H9 (cell line): ENCODE measurements around the gene UVSSA. TPM values are rescaled to one million over a fixed set of nuclear protein-coding genes. Genes with fewer than 3 reads are reported as not detected.
A peak's percentile ranks its signal among the peaks of the same experiment; 100 is the strongest.

Experiments
- DNase-seq: peaks from one replicate; pipeline ENCODE4 v3.0.0-alpha.2; 2017
- H2AFZ ChIP-seq: one replicate; pipeline ENCODE4 v1.6.1; 2013; ENCODE audit warnings: mild to moderate bottlenecking, low read length, control low read depth, moderate library complexity
- H2AK5ac ChIP-seq: 2 replicates; pipeline ENCODE4 v1.6.1; 2013; ENCODE audit warnings: low read length, control low read depth, mixed read lengths; ENCODE audit not compliant: insufficient read length
- H2BK120ac ChIP-seq: one replicate; pipeline ENCODE4 v1.6.1; 2013; ENCODE audit warnings: low read depth, mild to moderate bottlenecking, low read length, control low read depth, inconsistent platforms; ENCODE audit not compliant: poor library complexity, severe bottlenecking
- H2BK12ac ChIP-seq: 2 replicates; pipeline ENCODE4 v1.6.1; 2013; ENCODE audit warnings: low read length, control low read depth, mixed read lengths, low read depth; ENCODE audit not compliant: insufficient read length
- H2BK15ac ChIP-seq: 2 replicates; pipeline ENCODE4 v1.6.1; 2013; ENCODE audit warnings: low read depth, low read length, control low read depth
- H2BK20ac ChIP-seq: one replicate; pipeline ENCODE4 v1.6.1; 2013; ENCODE audit warnings: low read depth, mild to moderate bottlenecking, low read length, control low read depth, inconsistent platforms; ENCODE audit not compliant: poor library complexity, severe bottlenecking
- H2BK5ac ChIP-seq: 2 replicates; pipeline ENCODE4 v1.6.1; 2013; ENCODE audit warnings: low read length, control low read depth, mixed read lengths; ENCODE audit not compliant: insufficient read length
- H3K14ac ChIP-seq: 2 replicates; pipeline ENCODE4 v1.6.1; 2013; ENCODE audit warnings: low read length, control low read depth; ENCODE audit not compliant: insufficient read depth
- H3K18ac ChIP-seq: 2 replicates; pipeline ENCODE4 v1.6.1; 2013; ENCODE audit warnings: low read depth, mild to moderate bottlenecking, mixed read lengths, low read length, control low read depth; ENCODE audit not compliant: insufficient read length
- H3K23ac ChIP-seq: 2 replicates; pipeline ENCODE4 v1.6.1; 2013; ENCODE audit warnings: low read length, control low read depth, mixed read lengths, low read depth; ENCODE audit not compliant: insufficient read length
- H3K23me2 ChIP-seq: 2 replicates; pipeline ENCODE4 v1.6.1; 2013; ENCODE audit warnings: low read depth, mild to moderate bottlenecking, mixed read lengths, low read length, control low read depth; ENCODE audit not compliant: insufficient read length, poor library complexity, severe bottlenecking
- H3K27ac ChIP-seq: 2 replicates; pipeline ENCODE4 v1.5.1; 2013; ENCODE audit warnings: low read length, control low read depth, mixed read lengths, low read depth; ENCODE audit not compliant: insufficient read length
- H3K27me3 ChIP-seq: 2 replicates; pipeline ENCODE4 v1.6.1; 2013; ENCODE audit warnings: low read length, control low read depth, inconsistent platforms; ENCODE audit not compliant: insufficient read depth
- H3K4ac ChIP-seq: 2 replicates; pipeline ENCODE4 v1.6.1; 2013; ENCODE audit warnings: low read depth, mild to moderate bottlenecking, control low read depth, inconsistent platforms, low read length, moderate library complexity
- H3K4me1 ChIP-seq: 2 replicates; pipeline ENCODE4 v1.6.1; 2013; ENCODE audit warnings: low read length, control low read depth, inconsistent platforms; ENCODE audit not compliant: insufficient read depth
- H3K4me2 ChIP-seq: 2 replicates; pipeline ENCODE4 v1.6.1; 2013; ENCODE audit warnings: low read length, control low read depth, mixed read lengths; ENCODE audit not compliant: insufficient read length, insufficient read depth
- H3K56ac ChIP-seq: 2 replicates; pipeline ENCODE4 v1.6.1; 2013; ENCODE audit warnings: low read depth, mild to moderate bottlenecking, mixed read lengths, low read length, control low read depth; ENCODE audit not compliant: insufficient read length
- H3K79me1 ChIP-seq: 2 replicates; pipeline ENCODE4 v1.6.1; 2013; ENCODE audit warnings: low read depth, mild to moderate bottlenecking, moderate library complexity, low read length, control low read depth, inconsistent platforms; ENCODE audit not compliant: insufficient read depth, poor library complexity, severe bottlenecking
- H3K79me2 ChIP-seq: 2 replicates; pipeline ENCODE4 v1.6.1; 2013; ENCODE audit warnings: low read length, control low read depth, inconsistent platforms; ENCODE audit not compliant: insufficient read depth
- H3K9ac ChIP-seq: 2 replicates; pipeline ENCODE4 v1.6.1; 2013; ENCODE audit warnings: low read length, control low read depth, mixed read lengths; ENCODE audit not compliant: insufficient read length; ENCODE audit errors: extremely low read depth
- H3K9me3 ChIP-seq: one replicate; pipeline ENCODE4 v1.6.1; 2013; ENCODE audit warnings: low read depth, low read length, inconsistent platforms; ENCODE audit not compliant: control insufficient read depth
- H3T11ph ChIP-seq: one replicate; pipeline ENCODE4 v1.6.1; 2013; ENCODE audit warnings: mild to moderate bottlenecking, low read length, control low read depth, inconsistent platforms
- H4K20me1 ChIP-seq: one replicate; pipeline ENCODE4 v1.6.1; 2013; ENCODE audit not compliant: control insufficient read depth, insufficient read length, insufficient read depth
- H4K5ac ChIP-seq: 2 replicates; pipeline ENCODE4 v1.6.1; 2013; ENCODE audit warnings: low read depth, mild to moderate bottlenecking, mixed read lengths, low read length, control low read depth; ENCODE audit not compliant: insufficient read length
- H4K8ac ChIP-seq: replicated peaks from 2 replicates; pipeline ENCODE4 v1.6.1; 2013; ENCODE audit warnings: low read length, control low read depth, mixed read lengths, low read depth; ENCODE audit not compliant: insufficient read length
- H4K91ac ChIP-seq: 2 replicates; pipeline ENCODE4 v1.6.1; 2013; ENCODE audit warnings: low read depth, mild to moderate bottlenecking, moderate library complexity, mixed read lengths, low read length, control low read depth; ENCODE audit not compliant: insufficient read length
- H3K27ac Mint-ChIP-seq, 3 experiments: 2 replicates in 2 of 3; 3 replicates in 1 of 3; pipeline ENCODE4 v1.8.0; 2020 to 2021; ENCODE audit warnings: mixed read lengths in 3 of 3, mild to moderate bottlenecking in 1 of 3, moderate library complexity in 1 of 3
- H3K27me3 Mint-ChIP-seq: 2 replicates; pipeline ENCODE4 v1.8.0; 2021; ENCODE audit warnings: low read depth, mild to moderate bottlenecking, moderate library complexity, mixed read lengths
- H3K36me3 Mint-ChIP-seq, 3 experiments: 2 replicates in 2 of 3; 3 replicates in 1 of 3; pipeline ENCODE4 v1.8.0; 2020 to 2021; ENCODE audit warnings: low read depth in 3 of 3, mixed read lengths in 3 of 3; ENCODE audit not compliant: insufficient read depth in 1 of 3
- H3K4me1 Mint-ChIP-seq, 2 experiments: 2 replicates each; pipeline ENCODE4 v1.8.0; 2020; ENCODE audit warnings: mixed read lengths in 2 of 2
- H3K4me3 Mint-ChIP-seq, 2 experiments: 2 replicates in 1 of 2; 3 replicates in 1 of 2; pipeline ENCODE4 v1.8.0; 2020 to 2021; ENCODE audit warnings: mild to moderate bottlenecking in 2 of 2, mixed read lengths in 2 of 2, moderate library complexity in 1 of 2
- H3K9me3 Mint-ChIP-seq, 2 experiments: 2 replicates in 1 of 2; 3 replicates in 1 of 2; pipeline ENCODE4 v1.8.0; 2020; ENCODE audit warnings: mild to moderate bottlenecking in 2 of 2, mixed read lengths in 2 of 2, moderate library complexity in 1 of 2
- CTCF ChIP-seq: fragments of 200-600 bp; sonication (generic); conservative IDR thresholded peaks from 3 replicates; pipeline ENCODE4 v1.8.0; 2021; ENCODE audit warnings: antibody characterized with exemption, mild to moderate bottlenecking
- WGBS: extraction: QIAGEN DNeasy Blood & Tissue Kit; methylation state at CpG from one replicate; pipeline ENCODE4 v1.1.7; 2013; ENCODE audit warnings: missing lambda C conversion rate, low lambda C conversion rate, mixed read lengths; ENCODE audit not compliant: insufficient read length; ENCODE audit errors: extremely low coverage; 5-methylcytosine and 5-hydroxymethylcytosine counted together
- total RNA-seq: library from RNA; stranded (reverse); gene quantifications from 2 replicates; pipeline ENCODE4 v1.2.1, GENCODE V29; 2021

UVSSA gene
- total RNA-seq, 1 experiment from 2014 or later: 15.9 TPM

- no peaks in the 10 kb centered on the region; the same call in 1 of the 2 replicates for H3K4me1 ChIP-seq
- H2BK120ac ChIP-seq: no peak overlapping the region
- H2BK5ac ChIP-seq: no peak overlapping the region
- no peak overlapping the region for H3K27ac ChIP-seq
- WGBS: no CpG with 5 or more reads among the region's 22 CpGs
- H2BK15ac ChIP-seq: no peak overlapping the region
- no peak overlapping the region for H3K14ac ChIP-seq
- H3K79me2 ChIP-seq: no peaks in the 10 kb centered on the region
- H3K23ac ChIP-seq: no peak overlapping the region
- H2AFZ ChIP-seq: no peak overlapping the region
- no peak overlapping the region for H4K5ac ChIP-seq
- no peak overlapping the region for H4K91ac ChIP-seq
- no peaks in the 10 kb centered on the region for H4K20me1 ChIP-seq
- no peaks in the 10 kb centered on the region for H3K9me3 ChIP-seq
- peak; percentile 52 for DNase-seq
- H3K79me1 ChIP-seq: no peaks in the 10 kb centered on the region
- H3K9me3 Mint-ChIP-seq: peaks cover 0 to 2% of the 10 kb centered on the region in 2 experiments; a peak in 2 of 5 replicates
- no peak overlapping the region for H2BK20ac ChIP-seq
- H3K36me3 Mint-ChIP-seq: peaks cover 0 to 2% (median 0%) of the 10 kb centered on the region in 3 experiments; a peak in 3 of 7 replicates
- peaks cover 4 to 17% of the 10 kb centered on the region in 2 experiments; a peak in 3 of 4 replicates for H3K4me1 Mint-ChIP-seq
- no peak overlapping the region for H2AK5ac ChIP-seq
- no peak overlapping the region for H3K18ac ChIP-seq
- H3K27me3 Mint-ChIP-seq: peaks cover 86% of the 10 kb centered on the region
- TF ChIP-seq CTCF: peak; percentile 53
- no peak overlapping the region for H3K4ac ChIP-seq
- H3K4me3 Mint-ChIP-seq: peak overlapping the region in 1 of 2 experiments; percentile 66; a peak in 3 of 5 replicates
- no peak overlapping the region for H3K4me2 ChIP-seq
- peaks cover 3% of the 10 kb centered on the region for H3K23me2 ChIP-seq
- no peak overlapping the region for H4K8ac ChIP-seq
- H2BK12ac ChIP-seq: no peak overlapping the region
- no peak overlapping the region for H3K9ac ChIP-seq
- H3K27me3 ChIP-seq: peaks cover 73% of the 10 kb centered on the region
- H3K27ac Mint-ChIP-seq: no peak overlapping the region
- no peak overlapping the region for H3K56ac ChIP-seq
- H3T11ph ChIP-seq: no peak overlapping the region
Observed at GRCh38 chr4:1408418-1408817, 61.4 kb downstream of the UVSSA start.
